Cardiac septum (tissue), 1 donor: Measurements from ENCODE around the gene KRTAP19-4. TPM values are rescaled to one million over a fixed set of nuclear protein-coding genes. Genes with fewer than 3 reads are reported as not detected.
"Not testable (repeated sequence)": the region's sequence is repeated elsewhere in the genome, so short reads cannot be mapped to it uniquely, and the experiment has no call there.

Experiments used
- DNase-seq: peaks from one replicate; pipeline ENCODE4 v3.0.0-alpha.2; 2020; ENCODE audit warnings: low spot score
- intact Hi-C: fragments of 100-400 bp; cut with DNase I; formaldehyde crosslinking; loops from one replicate; pipeline ENCODE4 v1.14.0; 2022
- long read RNA-seq: library from polyadenylated mRNA; unstranded; transcript quantifications from one replicate; pipeline ENCODE4 v2.0.0, GENCODE V29; 2021
- total RNA-seq: library from RNA; stranded (reverse); fragmentation: NEBNext Ultra II Directional; extraction: Animal tissue kit (Norgen Biotek cat#: 25700); gene quantifications from one replicate; pipeline ENCODE4 v1.2.1, GENCODE V29; 2021
- donor health status: DM: no; HTN: no; CAD: no.

KRTAP19-4 gene
- not detected for total RNA-seq
- long read RNA-seq, result 0 reads

GRCh38 chr21:30497065-30497464 lies at the start of gene KRTAP19-4:
TSS of gene KRTAP19-4 (minus strand) at chr21:30497165. CDS start at chr21:30497110, 55 bp downstream.
- no peak for DNase-seq

GRCh38 chr21:30541764-30542163 lies 44.8 kb upstream of the KRTAP19-4 start, which contains the start of gene KRTAP19-6:
TSS of gene KRTAP19-6 (minus strand) at chr21:30541864. CDS start at chr21:30541833, 31 bp downstream.
- intact Hi-C loops, result no loop called here
- no peak for DNase-seq

More at GRCh38 chr21:30497065-30497464, at the start of gene KRTAP19-4:
- intact Hi-C loops, result no loop called here

GRCh38 chr21:30518876-30519275 lies 21.9 kb upstream of the KRTAP19-4 start:
- intact Hi-C loops, result no loop called here

GRCh38 chr21:30515681-30516080 lies 18.7 kb upstream of the KRTAP19-4 start:
- no peak for DNase-seq
- intact Hi-C loops, result no loop called here

More at GRCh38 chr21:30518876-30519275, 21.9 kb upstream of the KRTAP19-4 start:
- no peak for DNase-seq

GRCh38 chr21:30505621-30506205 lies 8.7 kb upstream of the KRTAP19-4 start:
- DNase-seq, intact Hi-C loops: not testable (repeated sequence)

GRCh38 chr21:30502041-30502440 lies 5.1 kb upstream of the KRTAP19-4 start, which contains the start of gene KRTAP19-5:
TSS of gene KRTAP19-5 (minus strand) at chr21:30502141. CDS start at chr21:30502090, 51 bp downstream.
- DNase-seq, result no peak
- intact Hi-C loops, result no loop called here

- DNase-seq, result no peak
- intact Hi-C loops, result no loop called here
Measured at GRCh38 chr21:30491963-30492428, 5.0 kb downstream of the KRTAP19-4 start, which contains the start of gene KRTAP19-3. TSS of gene KRTAP19-3 (minus strand) at chr21:30492013. CDS start at chr21:30491957, 56 bp downstream.

GRCh38 chr21:30487336-30487735 lies 9.6 kb downstream of the KRTAP19-4 start, which contains the start of gene KRTAP19-2:
TSS of gene KRTAP19-2 (minus strand) at chr21:30487436. CDS start at chr21:30487348, 88 bp downstream.
- DNase-seq, result no peak
- intact Hi-C loops, result no loop called here

- intact Hi-C loops, result no loop called here
Measured at GRCh38 chr21:30486180-30486579, 10.8 kb downstream of the KRTAP19-4 start.

GRCh38 chr21:30482130-30482529 lies 14.8 kb downstream of the KRTAP19-4 start:
- intact Hi-C loops, result no loop called here
- no peak for DNase-seq

More at GRCh38 chr21:30486180-30486579, 10.8 kb downstream of the KRTAP19-4 start:
- no peak for DNase-seq

GRCh38 chr21:30480145-30480544 lies 16.8 kb downstream of the KRTAP19-4 start, which contains the start of gene KRTAP19-1:
TSS of gene KRTAP19-1 (minus strand) at chr21:30480367. CDS start at chr21:30480317, 50 bp downstream.
- intact Hi-C loops, result no loop called here
- DNase-seq, result no peak

- DNase-seq, result no peak
- intact Hi-C loops, result no loop called here
Measured at GRCh38 chr21:30479259-30479658, 17.7 kb downstream of the KRTAP19-4 start.

GRCh38 chr21:30478004-30478403 lies 19.0 kb downstream of the KRTAP19-4 start:
- intact Hi-C loops, result no loop called here
- DNase-seq, result no peak

GRCh38 chr21:30468900-30469714 lies 27.9 kb downstream of the KRTAP19-4 start:
- DNase-seq, result no peak
- intact Hi-C loops, result no loop called here

GRCh38 chr21:30463713-30464112 lies 33.3 kb downstream of the KRTAP19-4 start:
- no peak for DNase-seq
- intact Hi-C loops, result no loop called here

- intact Hi-C loops, result loop anchor here (10.0 kb wide), 1 partner anchor 636 kb away; no protein-coding TSS in a partner anchor
- no peak for DNase-seq
Measured at GRCh38 chr21:30448514-30448913, 48.5 kb downstream of the KRTAP19-4 start.

GRCh38 chr21:30447056-30447455 lies 49.9 kb downstream of the KRTAP19-4 start:
- intact Hi-C loops, result loop anchor here (10.0 kb wide), 1 partner anchor 638 kb away; no protein-coding TSS in a partner anchor

More at GRCh38 chr21:30447056-30447455, 49.9 kb downstream of the KRTAP19-4 start:
- DNase-seq, result no peak
